ENCODE measurements around the gene NCK1. TPM values are rescaled to one million over a fixed set of nuclear protein-coding genes. Genes with fewer than 3 reads are reported as not detected.
A peak's percentile ranks its signal among the peaks of the same experiment; 100 is the strongest.

NCK1 gene
- total RNA-seq, 5 donors from 2014 or later (not counting 1 experiment from before 2014, with no cell fraction given): 46.9 to 65.3 (median 50.9) TPM

DNA sequence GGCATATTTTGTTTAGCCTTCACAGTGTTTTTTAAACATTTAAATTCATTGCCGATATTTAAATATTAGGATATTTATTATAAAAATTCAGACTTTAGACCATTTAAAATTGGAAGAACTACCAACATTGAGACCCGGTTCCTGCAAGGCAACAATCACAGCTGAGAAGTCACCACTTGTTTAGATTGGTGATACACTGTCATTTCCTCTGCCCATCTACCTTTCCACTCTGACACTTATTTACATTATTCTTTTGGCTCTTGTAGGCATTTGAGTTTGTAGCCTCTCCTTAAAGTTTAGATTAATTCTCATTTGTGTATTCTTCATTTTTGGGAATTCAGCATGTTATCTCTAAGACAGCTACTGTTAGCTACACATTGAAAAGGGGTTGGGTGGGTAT is 85.5 kb downstream of the NCK1 start:
- H3K27me3 ChIP-seq (replicated peaks in 1 of 2; ENCODE audit: control insufficient read depth in 2 of 2, extremely low read depth in 1 of 2, insufficient read depth in 2 of 2, low read length in 1 of 2): no peaks in the 10 kb centered on the region
- DNase-seq (no peak), ATAC-seq (replicated peaks in 1 of 4) (no peak)
- no peak overlapping the region for H3K4me3 ChIP-seq (ENCODE audit: control insufficient read depth in 1 of 2, extremely low read depth in 1 of 2, low read length in 1 of 2)
- Mint-ChIP-seq H3K36me3 (peaks cover 44% of the 10 kb centered on the region), H3K4me1 (peaks cover 25 to 37% (median 36%) of the 10 kb centered on the region in 3 donors), H3K9me3 (no peaks in the 10 kb centered on the region), H3K4me3 (no peak overlapping the region), H3K27ac (peak overlapping the region; percentile 8 to 16), H3K27me3 (no peaks in the 10 kb centered on the region)
- peaks cover 0 to 5% of the 10 kb centered on the region in 2 experiments for H3K4me1 ChIP-seq (ENCODE audit: control insufficient read depth in 1 of 2, extremely low read depth in 1 of 2, insufficient read depth in 2 of 2, low read length in 2 of 2)
- ChIA-PET POLR2A (interaction anchor here in 1 of 2 donors (0.6 to 1.0 kb wide), 2 partner anchors 88 to 201 kb away, joined by 3 read pairs; no protein-coding TSS in a partner anchor), CTCF (interaction anchor here in 1 of 2 donors (1.5 kb wide), 1 partner anchor 62 kb away, joined by 5 read pairs; no protein-coding TSS in a partner anchor)
- H3K27ac ChIP-seq (ENCODE audit: low read length): no peak overlapping the region
- H3K36me3 ChIP-seq (ENCODE audit: control insufficient read depth in 2 of 2, extremely low read depth in 1 of 2, insufficient read depth in 1 of 2, low read length in 1 of 2): peaks cover 0 to 15% of the 10 kb centered on the region in 2 donors
- H3K9me3 ChIP-seq: no peaks in the 10 kb centered on the region
- WGBS (ENCODE audit: insufficient coverage): no CpG with 5 or more reads among the region's 2 CpGs

DNA sequence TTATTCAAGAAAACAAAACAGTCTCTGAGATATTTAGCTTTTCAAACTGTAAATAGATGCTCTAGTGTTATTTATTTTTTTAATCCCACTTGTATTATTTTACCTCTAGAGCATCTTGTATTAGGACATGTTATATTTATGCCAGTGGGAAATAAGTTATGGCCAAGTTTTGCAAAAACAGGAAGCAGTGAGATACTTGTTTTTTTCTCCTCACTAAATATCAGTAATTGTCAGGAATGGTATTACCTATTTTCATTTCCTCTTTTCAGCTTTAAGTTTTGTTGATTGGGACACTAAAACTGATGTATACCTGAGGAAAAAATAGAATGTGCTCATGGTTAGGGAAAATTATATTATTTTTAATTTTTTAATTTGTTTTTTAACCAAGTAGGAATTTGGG is 87.1 kb downstream of the NCK1 start:
- H3K27me3 ChIP-seq (replicated peaks in 1 of 2; ENCODE audit: control insufficient read depth in 2 of 2, extremely low read depth in 1 of 2, insufficient read depth in 2 of 2, low read length in 1 of 2): no peaks in the 10 kb centered on the region
- CTCF ChIA-PET: no interaction called here
- POLR2A ChIA-PET: no interaction called here
- no peak for ATAC-seq (replicated peaks in 1 of 4)
- Mint-ChIP-seq H3K27ac (no peak overlapping the region), H3K4me3 (no peak overlapping the region), H3K36me3 (peaks cover 39% of the 10 kb centered on the region), H3K9me3 (no peaks in the 10 kb centered on the region), H3K27me3 (no peaks in the 10 kb centered on the region), H3K4me1 (peaks cover 25 to 27% (median 26%) of the 10 kb centered on the region in 3 donors)
- H3K4me3 ChIP-seq (ENCODE audit: control insufficient read depth in 1 of 2, extremely low read depth in 1 of 2, low read length in 1 of 2): no peak overlapping the region
- no peaks in the 10 kb centered on the region for H3K4me1 ChIP-seq (ENCODE audit: control insufficient read depth in 1 of 2, extremely low read depth in 1 of 2, insufficient read depth in 2 of 2, low read length in 2 of 2)
- DNase-seq: no peak
- H3K9me3 ChIP-seq: no peaks in the 10 kb centered on the region
- H3K36me3 ChIP-seq (ENCODE audit: control insufficient read depth in 2 of 2, extremely low read depth in 1 of 2, insufficient read depth in 1 of 2, low read length in 1 of 2): peaks cover 0 to 16% of the 10 kb centered on the region in 2 donors
- H3K27ac ChIP-seq (ENCODE audit: low read length): no peak overlapping the region

DNA sequence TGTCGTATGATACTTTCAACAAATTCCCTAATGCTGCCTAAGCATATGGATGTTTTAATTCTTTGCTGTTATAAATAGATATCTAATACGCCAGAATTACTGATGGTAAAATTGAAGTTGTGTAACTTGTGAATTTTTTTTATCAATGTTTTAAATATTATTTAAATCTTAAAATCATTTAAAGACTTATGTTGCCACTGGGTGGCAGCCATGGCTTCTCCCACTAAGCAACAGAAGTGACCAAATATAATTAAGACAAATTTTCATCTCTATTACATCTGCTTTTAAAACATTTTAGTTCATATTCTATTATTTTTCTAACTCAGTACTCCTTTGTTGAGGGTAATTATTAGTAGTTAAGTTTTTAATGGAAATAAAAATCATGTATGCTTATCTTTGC is 87.7 kb downstream of the NCK1 start:
- no peak overlapping the region for H3K27ac ChIP-seq (ENCODE audit: low read length)
- H3K4me1 Mint-ChIP-seq: peaks cover 27 to 33% (median 31%) of the 10 kb centered on the region in 3 donors
- H3K36me3 ChIP-seq (ENCODE audit: control insufficient read depth in 2 of 2, extremely low read depth in 1 of 2, insufficient read depth in 1 of 2, low read length in 1 of 2): peaks cover 0 to 14% of the 10 kb centered on the region in 2 donors
- H3K9me3 ChIP-seq: no peaks in the 10 kb centered on the region
- ChIA-PET POLR2A (interaction anchor here in 1 of 2 donors (0.6 kb wide), 1 partner anchor 203 kb away, joined by 3 read pairs; no protein-coding TSS in a partner anchor), CTCF (interaction anchor here in 1 of 2 donors (0.5 kb wide), 1 partner anchor 148 kb away, joined by 3 read pairs; no protein-coding TSS in a partner anchor)
- WGBS (ENCODE audit: insufficient coverage): no CpG with 5 or more reads among the region's 2 CpGs
- H3K4me1 ChIP-seq (ENCODE audit: control insufficient read depth in 1 of 2, extremely low read depth in 1 of 2, insufficient read depth in 2 of 2, low read length in 2 of 2): peaks cover 0 to under 1% of the 10 kb centered on the region in 2 experiments
- no peak overlapping the region for H3K4me3 Mint-ChIP-seq
- no peaks in the 10 kb centered on the region for H3K27me3 ChIP-seq (replicated peaks in 1 of 2; ENCODE audit: control insufficient read depth in 2 of 2, extremely low read depth in 1 of 2, insufficient read depth in 2 of 2, low read length in 1 of 2)
- no peak overlapping the region for H3K27ac Mint-ChIP-seq
- no peak for ATAC-seq (replicated peaks in 1 of 4)
- H3K36me3 Mint-ChIP-seq: peaks cover 35% of the 10 kb centered on the region
- H3K27me3 Mint-ChIP-seq: no peaks in the 10 kb centered on the region
- no peak for DNase-seq
- no peak overlapping the region for H3K4me3 ChIP-seq (ENCODE audit: control insufficient read depth in 1 of 2, extremely low read depth in 1 of 2, low read length in 1 of 2)
- no peaks in the 10 kb centered on the region for H3K9me3 Mint-ChIP-seq

DNA sequence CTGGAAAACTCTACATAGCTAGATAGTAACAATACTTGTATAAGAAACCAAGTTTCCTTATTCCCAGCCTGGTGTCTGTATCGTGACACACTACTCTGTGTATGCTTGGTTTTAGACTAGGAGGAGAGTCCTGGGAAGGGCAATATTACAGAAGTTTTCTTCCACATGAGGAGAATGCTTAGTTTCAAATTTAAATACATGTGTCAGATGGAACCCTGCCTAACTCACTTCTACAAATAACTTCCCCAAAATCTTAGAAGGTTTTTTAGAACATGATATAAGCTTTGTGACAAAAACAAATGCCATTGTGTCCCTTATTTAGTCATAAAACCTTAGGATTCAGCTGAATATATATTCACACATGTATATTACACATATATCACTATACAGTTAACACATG is 88.6 kb downstream of the NCK1 start:
- Mint-ChIP-seq H3K36me3 (peaks cover 32% of the 10 kb centered on the region), H3K9me3 (no peaks in the 10 kb centered on the region), H3K4me1 (peaks cover 36 to 42% (median 40%) of the 10 kb centered on the region in 3 donors), H3K27me3 (no peaks in the 10 kb centered on the region), H3K4me3 (no peak overlapping the region), H3K27ac (no peak overlapping the region)
- ChIA-PET POLR2A (no interaction called here), CTCF (interaction anchor here in 1 of 2 donors (0.6 kb wide), 1 partner anchor 371 kb away, joined by 3 read pairs; no protein-coding TSS in a partner anchor)
- no peak for ATAC-seq (replicated peaks in 1 of 4)
- Histone ChIP-seq H3K36me3 (ENCODE audit: control insufficient read depth in 2 of 2, extremely low read depth in 1 of 2, insufficient read depth in 1 of 2, low read length in 1 of 2) (peaks cover 0 to 10% of the 10 kb centered on the region in 2 donors), H3K9me3 (no peaks in the 10 kb centered on the region), H3K4me1 (ENCODE audit: control insufficient read depth in 1 of 2, extremely low read depth in 1 of 2, insufficient read depth in 2 of 2, low read length in 2 of 2) (peaks cover 0 to 3% of the 10 kb centered on the region in 2 experiments), H3K27ac (ENCODE audit: low read length) (no peak overlapping the region), H3K27me3 (replicated peaks in 1 of 2; ENCODE audit: control insufficient read depth in 2 of 2, extremely low read depth in 1 of 2, insufficient read depth in 2 of 2, low read length in 1 of 2) (no peaks in the 10 kb centered on the region), H3K4me3 (ENCODE audit: control insufficient read depth in 1 of 2, extremely low read depth in 1 of 2, low read length in 1 of 2) (no peak overlapping the region)
- no peak for DNase-seq
- no CpG with 5 or more reads among the region's 1 CpG for WGBS (ENCODE audit: insufficient coverage)

DNA sequence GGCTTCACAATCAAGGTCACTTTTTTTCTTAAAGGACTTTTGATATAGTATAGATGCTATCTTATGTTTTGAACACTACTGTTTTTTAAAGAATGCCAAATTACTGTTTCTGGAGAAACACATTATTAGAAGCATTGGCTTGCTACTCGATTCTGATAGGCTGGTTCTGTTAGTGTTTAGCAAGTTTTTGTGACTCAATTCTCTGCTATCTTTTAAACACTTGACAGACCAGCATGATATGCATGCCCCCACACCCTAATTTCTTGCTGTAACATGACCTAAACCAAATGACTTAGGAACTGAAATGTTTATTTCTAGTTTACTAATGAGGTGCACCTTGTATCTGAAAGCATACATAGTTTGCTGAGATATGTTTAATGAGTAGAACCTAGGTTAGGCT is 90.3 kb downstream of the NCK1 start:
- H3K4me1 Mint-ChIP-seq: peaks cover 30 to 44% (median 36%) of the 10 kb centered on the region in 3 donors
- no peak for ATAC-seq (replicated peaks in 1 of 4)
- ChIA-PET CTCF (interaction anchor here in 1 of 2 donors (0.5 kb wide), 1 partner anchor 408 kb away, joined by 3 read pairs; no protein-coding TSS in a partner anchor), POLR2A (interaction anchor here in 1 of 2 donors (1.4 kb wide), 1 partner anchor 91 kb away, joined by 4 read pairs; the partner anchor contains the start of gene NCK1)
- no peaks in the 10 kb centered on the region for H3K9me3 Mint-ChIP-seq
- peak overlapping the region in 1 of 2 donors; percentile 8 for H3K27ac Mint-ChIP-seq
- no peaks in the 10 kb centered on the region for H3K27me3 Mint-ChIP-seq
- H3K9me3 ChIP-seq: no peaks in the 10 kb centered on the region
- H3K4me3 Mint-ChIP-seq: no peak overlapping the region
- no peak for DNase-seq
- H3K27me3 ChIP-seq (replicated peaks in 1 of 2; ENCODE audit: control insufficient read depth in 2 of 2, extremely low read depth in 1 of 2, insufficient read depth in 2 of 2, low read length in 1 of 2): no peaks in the 10 kb centered on the region
- H3K4me1 ChIP-seq (ENCODE audit: control insufficient read depth in 1 of 2, extremely low read depth in 1 of 2, insufficient read depth in 2 of 2, low read length in 2 of 2): peaks cover 0 to 3% of the 10 kb centered on the region in 2 experiments
- H3K4me3 ChIP-seq (ENCODE audit: control insufficient read depth in 1 of 2, extremely low read depth in 1 of 2, low read length in 1 of 2): no peak overlapping the region
- peaks cover 18% of the 10 kb centered on the region for H3K36me3 Mint-ChIP-seq
- H3K36me3 ChIP-seq (ENCODE audit: control insufficient read depth in 2 of 2, extremely low read depth in 1 of 2, insufficient read depth in 1 of 2, low read length in 1 of 2): peaks cover 2 to 3% of the 10 kb centered on the region in 2 donors
- H3K27ac ChIP-seq (ENCODE audit: low read length): no peak overlapping the region
- WGBS (ENCODE audit: insufficient coverage): no CpG with 5 or more reads among the region's 1 CpG

DNA sequence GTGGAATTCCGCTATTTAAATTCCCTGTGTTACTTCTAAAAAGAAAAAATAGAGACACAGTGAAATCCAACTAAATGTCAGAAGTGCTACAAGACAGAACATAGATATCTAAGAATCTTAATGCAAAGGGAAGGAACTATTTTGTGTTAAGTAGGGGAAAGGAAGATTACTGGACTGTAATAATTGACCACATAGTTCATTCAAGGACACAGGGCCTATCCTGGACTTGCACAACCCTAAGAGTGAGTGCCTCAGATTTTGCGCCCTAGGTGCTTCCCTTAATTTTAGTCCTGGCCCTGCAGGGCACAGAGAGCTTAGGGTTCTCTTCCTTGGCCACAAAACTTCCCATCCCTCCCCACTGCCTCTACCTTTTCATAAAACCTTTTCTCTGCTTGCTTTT is 92.2 kb downstream of the NCK1 start:
- peaks cover 18 to 32% (median 23%) of the 10 kb centered on the region in 3 donors for H3K4me1 Mint-ChIP-seq
- H3K9me3 ChIP-seq: no peaks in the 10 kb centered on the region
- H3K4me3 ChIP-seq (ENCODE audit: control insufficient read depth in 1 of 2, extremely low read depth in 1 of 2, low read length in 1 of 2): no peak overlapping the region
- no peak overlapping the region for H3K27ac ChIP-seq (ENCODE audit: low read length)
- no peak for DNase-seq
- no peak for ATAC-seq (replicated peaks in 1 of 4)
- peaks cover 0 to 3% of the 10 kb centered on the region in 2 experiments for H3K4me1 ChIP-seq (ENCODE audit: control insufficient read depth in 1 of 2, extremely low read depth in 1 of 2, insufficient read depth in 2 of 2, low read length in 2 of 2)
- H3K9me3 Mint-ChIP-seq: no peaks in the 10 kb centered on the region
- no peaks in the 10 kb centered on the region for H3K27me3 ChIP-seq (replicated peaks in 1 of 2; ENCODE audit: control insufficient read depth in 2 of 2, extremely low read depth in 1 of 2, insufficient read depth in 2 of 2, low read length in 1 of 2)
- H3K36me3 ChIP-seq (ENCODE audit: control insufficient read depth in 2 of 2, extremely low read depth in 1 of 2, insufficient read depth in 1 of 2, low read length in 1 of 2): peaks cover 2 to 3% of the 10 kb centered on the region in 2 donors
- WGBS (ENCODE audit: insufficient coverage): 100% methylated on average over 1 of the region's 2 CpGs
- no peaks in the 10 kb centered on the region for H3K27me3 Mint-ChIP-seq
- H3K4me3 Mint-ChIP-seq: no peak overlapping the region
- CTCF ChIA-PET: no interaction called here
- peaks cover 3% of the 10 kb centered on the region for H3K36me3 Mint-ChIP-seq
- no peak overlapping the region for H3K27ac Mint-ChIP-seq
- POLR2A ChIA-PET: interaction anchor here in 1 of 2 donors (0.7 kb wide), 1 partner anchor 20 kb away, joined by 3 read pairs; no protein-coding TSS in a partner anchor
